ENCODE measurements around the gene SVIL.
A peak's percentile ranks its signal among the peaks of the same experiment; 100 is the strongest.

Gene SVIL

DNA sequence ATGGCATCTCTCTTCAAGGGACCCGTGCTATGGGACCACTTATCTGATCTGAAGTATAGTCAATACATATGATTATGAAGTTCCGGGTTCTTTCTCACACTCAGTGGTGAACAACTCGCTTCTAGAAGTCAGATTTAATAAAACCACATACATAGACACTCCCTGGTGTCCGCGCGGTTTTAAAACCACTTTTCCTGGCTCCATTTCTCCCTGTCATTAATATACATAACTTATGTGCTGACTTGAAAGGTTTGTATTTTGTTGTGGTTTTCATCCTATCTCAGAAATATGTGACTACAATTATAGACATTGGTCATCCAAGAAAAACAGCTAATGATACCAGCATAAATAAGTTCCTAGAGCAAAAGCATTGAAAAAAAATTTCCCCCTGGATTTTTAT lies 34.0 kb downstream of the SVIL start:
- DNase-seq (ENCODE audit: low read depth), result peak; percentile 21
- no peak overlapping the region for H3K4me3 ChIP-seq (ENCODE audit: low read length)
- TF ChIP-seq, protein P1, sequence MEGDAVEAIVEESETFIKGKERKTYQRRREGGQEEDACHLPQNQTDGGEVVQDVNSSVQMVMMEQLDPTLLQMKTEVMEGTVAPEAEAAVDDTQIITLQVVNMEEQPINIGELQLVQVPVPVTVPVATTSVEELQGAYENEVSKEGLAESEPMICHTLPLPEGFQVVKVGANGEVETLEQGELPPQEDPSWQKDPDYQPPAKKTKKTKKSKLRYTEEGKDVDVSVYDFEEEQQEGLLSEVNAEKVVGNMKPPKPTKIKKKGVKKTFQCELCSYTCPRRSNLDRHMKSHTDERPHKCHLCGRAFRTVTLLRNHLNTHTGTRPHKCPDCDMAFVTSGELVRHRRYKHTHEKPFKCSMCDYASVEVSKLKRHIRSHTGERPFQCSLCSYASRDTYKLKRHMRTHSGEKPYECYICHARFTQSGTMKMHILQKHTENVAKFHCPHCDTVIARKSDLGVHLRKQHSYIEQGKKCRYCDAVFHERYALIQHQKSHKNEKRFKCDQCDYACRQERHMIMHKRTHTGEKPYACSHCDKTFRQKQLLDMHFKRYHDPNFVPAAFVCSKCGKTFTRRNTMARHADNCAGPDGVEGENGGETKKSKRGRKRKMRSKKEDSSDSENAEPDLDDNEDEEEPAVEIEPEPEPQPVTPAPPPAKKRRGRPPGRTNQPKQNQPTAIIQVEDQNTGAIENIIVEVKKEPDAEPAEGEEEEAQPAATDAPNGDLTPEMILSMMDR (conservative IDR thresholded peaks at IDR 0.05; ENCODE audit: low read length), result no peak

DNA sequence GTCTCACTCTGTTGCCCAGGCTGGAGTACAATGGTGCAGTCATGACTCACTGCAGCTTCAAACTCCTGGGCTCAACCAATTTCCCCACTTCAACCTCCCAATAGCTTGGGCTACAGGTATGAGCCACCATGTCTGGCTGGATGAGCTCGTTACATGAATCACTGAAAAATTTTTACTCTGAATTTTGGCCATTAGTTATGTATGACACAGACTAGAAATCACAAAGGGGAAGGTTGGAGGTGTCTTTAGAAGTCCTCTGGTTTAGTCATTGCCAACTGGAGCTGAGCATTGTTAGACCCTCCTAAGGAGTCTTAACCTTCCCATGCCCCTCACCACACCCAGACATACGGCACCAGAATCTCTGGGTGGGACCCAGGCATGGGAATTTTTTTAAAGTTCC lies 34.7 kb downstream of the SVIL start:
- no peak overlapping the region for H3K4me3 ChIP-seq (ENCODE audit: low read length)
- DNase-seq (ENCODE audit: low read depth), result no peak
- TF ChIP-seq, protein P1 (conservative IDR thresholded peaks at IDR 0.05; ENCODE audit: low read length), result no peak

DNA sequence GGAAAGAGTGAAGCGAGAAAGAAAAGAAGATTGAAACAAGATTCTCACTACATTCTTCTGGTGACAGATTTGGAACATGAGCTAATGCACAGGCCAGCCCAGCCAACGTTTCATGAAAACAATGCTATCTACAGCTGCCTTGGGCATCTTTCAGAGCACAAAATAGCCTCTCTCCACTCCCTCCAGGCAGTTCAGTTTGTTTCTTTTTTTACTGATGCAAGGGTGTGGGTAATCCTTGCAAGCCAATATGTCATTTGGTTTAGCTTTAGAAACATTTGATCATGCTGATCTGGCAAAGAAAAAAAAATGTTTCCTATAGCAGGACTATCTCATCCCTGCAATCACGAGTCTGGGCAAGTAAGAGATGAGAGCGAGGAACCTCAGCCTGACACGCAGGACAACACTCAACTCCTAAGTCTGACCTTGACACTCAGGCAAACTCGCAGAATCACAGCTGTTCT lies 35.9 kb downstream of the SVIL start:
- TF ChIP-seq, protein P1 (conservative IDR thresholded peaks at IDR 0.05; ENCODE audit: low read length), result no peak
- no peak overlapping the region for H3K4me3 ChIP-seq (ENCODE audit: low read length)
- peak; percentile 84 for DNase-seq (ENCODE audit: low read depth)

DNA sequence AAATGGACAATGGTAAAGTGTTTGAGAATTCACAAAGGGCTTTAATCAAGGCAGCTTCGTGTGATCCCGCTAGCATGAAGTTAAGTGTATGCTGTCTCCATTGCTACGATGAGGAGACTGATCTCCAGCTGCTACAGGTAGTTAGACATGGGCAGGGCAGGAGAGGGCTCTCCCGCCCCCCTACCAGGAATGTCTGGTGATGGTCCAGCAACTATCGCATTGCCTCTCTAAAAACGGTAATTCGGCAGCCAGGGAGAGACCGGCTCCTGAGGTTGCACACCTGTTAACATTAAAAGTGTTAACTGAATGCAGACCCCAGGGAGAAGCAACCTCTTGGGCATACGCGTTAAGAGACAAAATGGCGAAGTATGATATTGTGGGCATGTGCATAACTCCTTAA lies 37.9 kb downstream of the SVIL start:
- TF ChIP-seq, protein P1 (conservative IDR thresholded peaks at IDR 0.05; ENCODE audit: low read length), result no peak
- DNase-seq (ENCODE audit: low read depth), result no peak
- no peak overlapping the region for H3K4me3 ChIP-seq (ENCODE audit: low read length)

DNA sequence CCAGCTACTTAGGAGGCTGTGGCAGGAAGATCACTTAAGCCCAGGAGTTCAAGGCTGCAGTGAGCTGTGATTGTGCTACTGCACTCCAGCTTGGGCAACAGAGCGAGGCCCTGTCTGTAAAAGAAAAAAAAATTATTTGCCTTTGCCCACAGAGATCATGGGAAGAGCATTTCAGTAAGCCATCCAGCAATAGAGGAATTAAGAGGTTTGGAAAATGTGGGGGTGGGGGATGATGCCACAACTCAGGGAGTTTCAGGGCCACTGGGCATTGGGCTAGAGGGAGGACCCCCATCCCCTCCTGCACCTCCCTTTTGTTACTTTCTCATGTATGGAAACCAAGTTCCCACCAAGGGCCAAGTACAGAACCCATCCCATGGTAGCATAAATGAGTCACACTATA lies 38.4 kb downstream of the SVIL start:
- no peak overlapping the region for H3K4me3 ChIP-seq (ENCODE audit: low read length)
- TF ChIP-seq, protein P1 (conservative IDR thresholded peaks at IDR 0.05; ENCODE audit: low read length), result no peak
- DNase-seq (ENCODE audit: low read depth), result no peak

DNA sequence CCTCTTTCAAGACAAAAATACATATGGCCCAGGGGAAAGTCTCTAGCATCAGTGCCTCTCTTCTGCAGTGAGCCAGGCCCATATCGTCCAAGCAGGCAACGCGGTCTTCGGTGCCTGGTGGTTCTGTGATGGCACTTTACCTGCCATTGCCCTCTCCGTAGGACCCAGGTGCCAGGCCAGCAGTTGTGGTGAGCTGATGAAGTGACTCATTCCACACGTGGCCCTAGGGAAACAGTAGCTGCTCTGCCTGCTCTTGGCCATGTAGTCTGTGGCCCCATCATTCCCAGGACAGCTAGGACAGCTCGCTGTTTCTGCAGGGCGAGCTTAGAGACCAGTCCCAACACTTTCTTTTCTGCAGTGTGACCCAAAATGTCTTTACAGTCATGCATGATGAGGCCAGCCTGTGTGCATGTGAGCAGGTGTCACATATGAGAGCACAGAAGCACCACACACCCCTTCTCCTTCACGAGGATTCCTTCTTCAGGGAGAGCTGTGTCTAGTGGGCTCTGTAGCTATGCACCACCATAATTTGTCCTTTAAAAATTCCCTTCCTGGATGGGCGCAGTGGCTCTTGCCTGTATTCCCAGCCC lies 39.0 kb downstream of the SVIL start:
- no peak overlapping the region for H3K4me3 ChIP-seq (ENCODE audit: low read length)
- DNase-seq (ENCODE audit: low read depth), result no peak
- TF ChIP-seq, protein P1 (conservative IDR thresholded peaks at IDR 0.05; ENCODE audit: low read length), result no peak

DNA sequence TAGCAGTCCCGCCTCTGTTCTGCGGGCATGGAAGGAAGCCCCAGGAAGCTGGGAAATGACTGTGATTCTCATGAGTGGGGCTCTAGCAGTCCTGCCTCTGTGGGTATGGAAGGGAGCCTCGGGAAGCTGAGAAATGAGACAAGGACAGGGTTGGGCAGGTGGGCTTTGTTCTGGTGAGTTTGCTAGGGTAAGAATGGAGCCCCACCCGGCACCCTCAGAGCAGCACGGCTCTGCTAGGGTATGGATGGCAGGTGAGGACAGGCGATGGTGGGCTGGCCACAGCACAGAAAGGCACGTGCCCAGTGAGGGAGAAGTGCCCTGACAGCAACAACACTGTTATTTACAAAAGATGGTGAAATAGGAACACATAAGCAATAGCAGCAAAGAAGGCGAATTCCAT lies 39.6 kb downstream of the SVIL start:
- no peak overlapping the region for H3K4me3 ChIP-seq (ENCODE audit: low read length)
- TF ChIP-seq, protein P1 (conservative IDR thresholded peaks at IDR 0.05; ENCODE audit: low read length), result no peak
- no peak for DNase-seq (ENCODE audit: low read depth)

Measured in AG10803 (cell line).